A673 (cell line): ENCODE measurements around the gene GSG1L.

ENCODE experiments used
- CTCF ChIP-seq: fragments of 300-800, 200-600 bp; sonication (generic); conservative IDR thresholded peaks from 2 replicates; pipeline ENCODE4 v1.5.1; 2017; ENCODE audit warnings: low read depth, mild to moderate bottlenecking, antibody characterized with exemption, low read length, moderate library complexity, mixed read lengths
- EZH2 ChIP-seq: fragments of 200-600 bp; sonication (generic); IDR thresholded peaks from 2 replicates; pipeline ENCODE4 v1.6.1; 2017; ENCODE audit warnings: borderline replicate concordance, low read depth, mild to moderate bottlenecking, mixed read lengths, antibody characterized with exemption, low read length; ENCODE audit not compliant: poor library complexity, severe bottlenecking

GRCh38 chr16:27759967-27760788, 303.3 kb downstream of the GSG1L start:
- TF ChIP-seq EZH2 (no peak), CTCF (no peak)
